H1 (cell line): Measurements from ENCODE around the gene PAEP. TPM values are rescaled to one million over a fixed set of nuclear protein-coding genes. Genes with fewer than 3 reads are reported as not detected.

Experiments
- CTCF ChIA-PET: fragments of 300-600 bp; sonication (Branson Sonifier 250); formaldehyde crosslinking; loops from one replicate; lab custom pipeline; 2021; ENCODE audit not compliant: partially characterized antibody; lab: Charles Lee
- POLR2A ChIA-PET: fragments of 300-600 bp; sonication (Branson Sonifier 250); formaldehyde crosslinking; loops from one replicate; lab custom pipeline; 2021; ENCODE audit warnings: inconsistent platforms; ENCODE audit not compliant: partially characterized antibody; lab: Charles Lee
- DNase-seq, 2 experiments: peaks; one replicate each; pipeline versions ENCODE4 v3.0.0 to v3.0.0-alpha.2; 2010 to 2022; ENCODE audit warnings: low spot score in 2 of 2, low read depth in 1 of 2, mixed read lengths in 1 of 2
- FAIRE-seq: peaks from 2 replicates; lab custom pipeline; 2011; peaks lifted over from hg19 to GRCh38; lab: Jason Lieb, UNC
- H2AFZ ChIP-seq: 2 replicates; pipeline ENCODE4 v1.8.1; 2012; ENCODE audit warnings: low read length, inconsistent platforms
- H2AK5ac ChIP-seq: 2 replicates; pipeline ENCODE4 v1.6.1; 2013; ENCODE audit warnings: low read depth, low read length
- H2BK120ac ChIP-seq: replicated peaks from 2 replicates; pipeline ENCODE3; 2013; ENCODE audit warnings: low read depth, low read length, inconsistent platforms
- H2BK12ac ChIP-seq: 2 replicates; pipeline ENCODE4 v1.6.1; 2013; ENCODE audit warnings: low read depth, low read length
- H2BK15ac ChIP-seq: 2 replicates; pipeline ENCODE4 v1.6.1; 2013; ENCODE audit warnings: low read length
- H2BK20ac ChIP-seq: 2 replicates; pipeline ENCODE4 v1.6.1; 2013; ENCODE audit warnings: low read length
- H2BK5ac ChIP-seq: 2 replicates; pipeline ENCODE4 v1.6.1; 2013; ENCODE audit warnings: low read depth, low read length
- H3K14ac ChIP-seq: 2 replicates; pipeline ENCODE4 v1.6.1; 2013; ENCODE audit warnings: inconsistent platforms; ENCODE audit not compliant: insufficient read length
- H3K18ac ChIP-seq: 2 replicates; pipeline ENCODE4 v1.6.1; 2013; ENCODE audit warnings: low read length; ENCODE audit errors: extremely low read depth
- H3K23ac ChIP-seq: 2 replicates; pipeline ENCODE4 v1.6.1; 2013; ENCODE audit warnings: inconsistent platforms; ENCODE audit not compliant: insufficient read length
- H3K23me2 ChIP-seq: 2 replicates; pipeline ENCODE4 v1.6.1; 2013; ENCODE audit warnings: low read depth, low read length
- H3K27ac ChIP-seq: 2 replicates; pipeline ENCODE4 v1.6.1; 2011; ENCODE audit warnings: low read depth, low read length, inconsistent platforms
- H3K27me3 ChIP-seq, 4 experiments: replicated peaks in 1 of 4; 1 replicate in 1 of 4; 2 replicates in 3 of 4; pipeline versions ENCODE4 v1.6.1 to v1.8.1; 2011 to 2013; ENCODE audit warnings: low read length in 3 of 4, mild to moderate bottlenecking in 3 of 4, inconsistent platforms in 2 of 4, mixed read lengths in 2 of 4, moderate library complexity in 1 of 4; ENCODE audit not compliant: control insufficient read depth in 3 of 4, insufficient read depth in 3 of 4; ENCODE audit errors: extremely low read depth in 1 of 4
- H3K36me3 ChIP-seq, 4 experiments: 2 replicates each; pipeline versions ENCODE4 v1.6.1 to v1.8.1; 2011 to 2013; ENCODE audit warnings: mild to moderate bottlenecking in 4 of 4, low read length in 3 of 4, moderate library complexity in 2 of 4, control low read depth in 1 of 4, inconsistent platforms in 1 of 4; ENCODE audit not compliant: insufficient read depth in 4 of 4, control insufficient read depth in 2 of 4
- H3K4ac ChIP-seq: replicated peaks from 2 replicates; pipeline ENCODE3; 2013; ENCODE audit warnings: low read length, low read depth, mixed read lengths, inconsistent platforms; ENCODE audit not compliant: insufficient read length
- H3K4me1 ChIP-seq, 4 experiments: replicated peaks in 1 of 4; 1 replicate in 1 of 4; 2 replicates in 3 of 4; pipeline versions ENCODE4 v1.6.1 to v1.8.1; 2011 to 2013; ENCODE audit warnings: low read length in 3 of 4, inconsistent platforms in 2 of 4, mixed read lengths in 1 of 4; ENCODE audit not compliant: insufficient read depth in 4 of 4, control insufficient read depth in 3 of 4
- H3K4me2 ChIP-seq, 2 experiments: 2 replicates each; pipeline versions ENCODE4 v1.6.1 to v1.8.1; 2011 to 2013; ENCODE audit warnings: low read depth in 2 of 2, low read length in 2 of 2, control low read depth in 1 of 2, inconsistent platforms in 1 of 2, mild to moderate bottlenecking in 1 of 2; ENCODE audit not compliant: insufficient read depth in 1 of 2
- H3K4me3 ChIP-seq, 4 experiments: fragments of 200-600, 300-600 bp in 1 of 4; sonication (generic), shearing (Covaris generic), sonication (Bioruptor Twin) in 1 of 4; 2 replicates each; pipeline versions ENCODE4 v1.5.1 to v1.8.1; 2011 to 2016; ENCODE audit warnings: low read length in 4 of 4, low read depth in 3 of 4, control low read depth in 2 of 4, inconsistent platforms in 2 of 4, mild to moderate bottlenecking in 2 of 4, mixed read lengths in 1 of 4, moderate library complexity in 1 of 4; ENCODE audit not compliant: insufficient read depth in 2 of 4; ENCODE audit errors: extremely low read depth in 1 of 4
- H3K56ac ChIP-seq: replicated peaks from 2 replicates; pipeline ENCODE3; 2013; ENCODE audit warnings: low read depth, mild to moderate bottlenecking, mixed read lengths, low read length, inconsistent platforms; ENCODE audit not compliant: insufficient read length
- H3K79me1 ChIP-seq: 2 replicates; pipeline ENCODE4 v1.6.1; 2013; ENCODE audit warnings: low read depth, low read length, control low read depth
- H3K79me2 ChIP-seq, 2 experiments: 2 replicates each; pipeline versions ENCODE4 v1.6.1 to v1.8.1; 2012 to 2013; ENCODE audit warnings: low read length in 2 of 2, mild to moderate bottlenecking in 2 of 2, inconsistent platforms in 1 of 2; ENCODE audit not compliant: insufficient read depth in 2 of 2, control insufficient read depth in 1 of 2
- H3K9ac ChIP-seq, 4 experiments: replicated peaks in 1 of 4; 1 replicate in 1 of 4; 2 replicates in 3 of 4; pipeline versions ENCODE4 v1.6.1 to v1.8.1; 2011 to 2013; ENCODE audit warnings: low read depth in 3 of 4, low read length in 3 of 4, control low read depth in 2 of 4, mild to moderate bottlenecking in 2 of 4, moderate library complexity in 2 of 4, inconsistent platforms in 1 of 4; ENCODE audit errors: extremely low read depth in 1 of 4
- H3K9me3 ChIP-seq, 2 experiments: 2 replicates each; pipeline versions ENCODE4 v1.6.1 to v1.8.1; 2012 to 2013; ENCODE audit warnings: mild to moderate bottlenecking in 2 of 2, moderate library complexity in 2 of 2, control low read depth in 1 of 2, inconsistent platforms in 1 of 2, low read depth in 1 of 2, low read length in 1 of 2, mixed read lengths in 1 of 2; ENCODE audit not compliant: insufficient read depth in 2 of 2
- H4K20me1 ChIP-seq, 2 experiments: replicated peaks in 1 of 2; 2 replicates each; pipeline versions ENCODE3 to v1.8.1; 2011 to 2013; ENCODE audit warnings: inconsistent platforms in 2 of 2, low read length in 2 of 2, mild to moderate bottlenecking in 1 of 2; ENCODE audit not compliant: insufficient read depth in 2 of 2, control insufficient read depth in 1 of 2
- H4K5ac ChIP-seq: 2 replicates; pipeline ENCODE4 v1.6.1; 2013; ENCODE audit warnings: low read length, low read depth, mixed read lengths, inconsistent platforms; ENCODE audit not compliant: insufficient read length
- H4K8ac ChIP-seq: 2 replicates; pipeline ENCODE4 v1.8.0; 2013; ENCODE audit warnings: mild to moderate bottlenecking, moderate library complexity, low read length, inconsistent platforms; ENCODE audit not compliant: insufficient read depth; ENCODE audit errors: extremely low read depth
- H4K91ac ChIP-seq: replicated peaks from 2 replicates; pipeline ENCODE3; 2013; ENCODE audit warnings: low read length, mixed read lengths, inconsistent platforms; ENCODE audit not compliant: insufficient read length
- ASH2L ChIP-seq: fragments of 200-600, 300-600 bp; sonication (generic); IDR thresholded peaks from one replicate; pipeline ENCODE4 v1.7.1; 2017; ENCODE audit warnings: low read length
- BRCA1 ChIP-seq: IDR thresholded peaks from 2 replicates; pipeline ENCODE4 v1.6.1; 2012; ENCODE audit warnings: low read depth, low read length, improper control_type of control experiment
- CBX5 ChIP-seq: fragments of 300-800, 300-1000 bp; sonication (generic); IDR thresholded peaks from 2 replicates; pipeline ENCODE4 v1.7.1; 2016; ENCODE audit warnings: antibody characterized with exemption, low read length, low read depth
- CBX8 ChIP-seq: fragments of 300-800, 300-1000 bp; sonication (generic); IDR thresholded peaks from 2 replicates; pipeline ENCODE4 v1.7.1; 2016; ENCODE audit warnings: low read depth, low read length, borderline replicate concordance
- MAX ChIP-seq: IDR thresholded peaks from 2 replicates; pipeline ENCODE4 v1.6.1; 2012; ENCODE audit warnings: inconsistent platforms
- POLR2AphosphoS5 ChIP-seq: IDR thresholded peaks from 2 replicates; pipeline ENCODE4 v1.6.1; 2011; ENCODE audit warnings: low read depth, low read length
- RAD21 ChIP-seq, 2 experiments: IDR thresholded peaks in 1 of 2; conservative IDR thresholded peaks in 1 of 2; 2 replicates each; pipeline ENCODE4 v1.6.1; 2011; ENCODE audit warnings: low read depth in 2 of 2, low read length in 2 of 2, improper control_type of control experiment in 1 of 2, inconsistent platforms in 1 of 2, mild to moderate bottlenecking in 1 of 2, moderate library complexity in 1 of 2
- ZNF274 ChIP-seq: IDR thresholded peaks from 2 replicates; pipeline ENCODE4 v1.7.0; 2012; ENCODE audit warnings: low read length, borderline replicate concordance; ENCODE audit errors: extremely low read depth
- WGBS, 2 experiments: shearing (Covaris generic) in 1 of 2; methylation state at CpG; one replicate each; pipeline versions ENCODE4 v1.1.6 to v1.1.7; 2013 to 2015; ENCODE audit warnings: low lambda C conversion rate in 2 of 2, mixed read lengths in 2 of 2, inconsistent platforms in 1 of 2, low coverage in 1 of 2, missing lambda C conversion rate in 1 of 2; ENCODE audit not compliant: insufficient replicate concordance in 2 of 2, insufficient coverage in 1 of 2, insufficient read length in 1 of 2; ENCODE audit errors: extremely low coverage in 1 of 2, missing lambda C conversion rate in 1 of 2; 5-methylcytosine and 5-hydroxymethylcytosine counted together
- polyA plus RNA-seq, 7 experiments: library from polyadenylated mRNA; depleted of rRNA in 3 of 7; stranded (reverse) in 5 of 7; unstranded in 2 of 7; fragments of >200 nt in 5 of 7; fragments of 200-250 nt in 2 of 7; gene quantifications; 1 replicate in 5 of 7; 2 replicates in 1 of 7; 4 replicates in 1 of 7; pipeline versions ENCODE4 v1.2.1 to v1.2.3, GENCODE V29; 2011 to 2013; ENCODE audit warnings: missing spikeins in 2 of 7, mixed read lengths in 2 of 7
- total RNA-seq: library from RNA; stranded (reverse); fragmentation: NEBNext Ultra II Directional; extraction: Animal tissue kit (Norgen Biotek cat#: 25700); gene quantifications from 2 replicates; pipeline ENCODE4 v1.2.1, GENCODE V29; 2021
- TF ChIP-seq, protein P1 (sequence below): IDR thresholded peaks from 2 replicates; pipeline ENCODE4 v1.6.1; 2012; ENCODE audit warnings: inconsistent platforms

The PAEP gene
- total and polyA plus RNA-seq, 2 of the 8 experiments (the other 6 are each of a cell fraction or from before 2014, with no cell fraction given) = not detected

DNA sequence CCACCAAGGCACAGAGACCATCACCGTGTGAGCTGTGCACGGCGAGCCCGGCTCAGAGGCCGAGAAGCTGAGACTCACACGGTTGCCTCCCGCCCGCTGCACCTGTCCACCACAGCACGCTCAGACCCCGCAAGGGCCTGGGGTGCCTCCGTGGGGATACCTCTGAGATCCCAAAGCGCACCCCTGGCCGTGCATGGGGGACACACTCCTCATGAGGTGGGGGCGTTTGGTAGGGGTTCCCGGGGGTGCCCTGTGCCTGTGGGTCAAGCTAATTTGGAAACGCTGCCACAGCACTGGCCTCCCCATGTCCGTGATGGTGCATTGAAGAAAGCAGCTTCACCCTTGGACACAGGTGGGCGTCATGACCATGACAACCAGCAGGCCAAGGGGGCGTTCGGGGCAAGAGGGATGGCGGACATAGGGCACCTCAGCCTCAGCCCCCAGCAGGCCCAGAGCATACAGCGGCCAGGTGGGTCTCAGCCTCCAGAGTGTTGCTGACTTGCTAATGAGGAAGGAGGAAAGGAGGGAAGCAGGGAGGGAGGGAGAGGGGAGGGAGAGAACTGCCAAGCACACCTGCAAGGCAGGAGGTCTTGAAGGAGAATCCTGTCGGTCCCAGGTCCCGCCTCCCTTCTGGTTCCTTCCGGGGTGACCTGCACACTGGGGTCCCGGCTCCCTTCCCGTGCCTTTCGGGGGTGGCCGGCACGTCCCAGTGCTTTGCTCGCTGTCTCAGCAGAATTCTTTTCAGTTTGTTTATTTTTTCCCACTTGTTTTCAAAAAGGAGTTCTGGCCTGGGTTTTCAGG is 43.1 kb downstream of the PAEP start:
- ChIA-PET CTCF (interaction anchor here (0.5 to 8.0 kb wide), 36 partner anchors 10 to 1369 kb away, joined by 3 to 59 read pairs (median 6); a partner anchor contains a TSS), POLR2A (interaction anchor here (1.0 kb wide), 1 partner anchor 195 kb away, joined by 3 read pairs; no protein-coding TSS in a partner anchor)
- no peak overlapping the region for H3K9ac ChIP-seq
- H3K23me2 ChIP-seq = no peaks in the 10 kb centered on the region
- no peak overlapping the region for H2AFZ ChIP-seq
- H2AK5ac ChIP-seq = no peak overlapping the region
- no peak overlapping the region for H2BK5ac ChIP-seq
- H3K14ac ChIP-seq = no peak overlapping the region
- no peak overlapping the region for H4K8ac ChIP-seq
- H3K79me1 ChIP-seq = no peaks in the 10 kb centered on the region
- H4K5ac ChIP-seq = no peak overlapping the region
- H3K4me3 ChIP-seq = no peak overlapping the region; a peak in 1 of 8 replicates
- H3K27ac ChIP-seq = no peak overlapping the region
- peaks cover 0 to 8% (median 3%) of the 10 kb centered on the region in 4 experiments; a peak in 4 of 7 replicates for H3K4me1 ChIP-seq
- H2BK120ac ChIP-seq = no peak overlapping the region
- H2BK15ac ChIP-seq = no peak overlapping the region
- no peak for FAIRE-seq
- 82% methylated on average over 27 of the region's 31 CpGs; no CpG with 5 or more reads in 1 of the 2 experiments for WGBS, 2 experiments
- H4K20me1 ChIP-seq = no peaks in the 10 kb centered on the region
- no peaks in the 10 kb centered on the region for H3K36me3 ChIP-seq
- no peak overlapping the region for H3K18ac ChIP-seq
- H3K4me2 ChIP-seq = no peak overlapping the region
- peak in 1 of 2 experiments; percentile 47 for DNase-seq
- no peaks in the 10 kb centered on the region for H3K27me3 ChIP-seq
- H3K56ac ChIP-seq = no peak overlapping the region
- no peak overlapping the region for H3K4ac ChIP-seq
- H3K79me2 ChIP-seq = no peaks in the 10 kb centered on the region
- no peaks in the 10 kb centered on the region for H3K9me3 ChIP-seq
- H3K23ac ChIP-seq = no peak overlapping the region
- H4K91ac ChIP-seq = peak overlapping the region; percentile 55
- TF ChIP-seq CBX8 (no peak), BRCA1 (no peak), ASH2L (no peak), MAX (peak; percentile 49; the same call in 1 of the 2 replicates), ZNF274 (no peak), RAD21 (IDR thresholded peaks at IDR 0.05 in 1 of 2, conservative IDR thresholded peaks at IDR 0.05 in 1 of 2; ENCODE audit: low read depth in 2 of 2, low read length in 2 of 2) (no peak), CBX5 (no peak), POLR2AphosphoS5 (no peak)
- TF ChIP-seq, protein P1, sequence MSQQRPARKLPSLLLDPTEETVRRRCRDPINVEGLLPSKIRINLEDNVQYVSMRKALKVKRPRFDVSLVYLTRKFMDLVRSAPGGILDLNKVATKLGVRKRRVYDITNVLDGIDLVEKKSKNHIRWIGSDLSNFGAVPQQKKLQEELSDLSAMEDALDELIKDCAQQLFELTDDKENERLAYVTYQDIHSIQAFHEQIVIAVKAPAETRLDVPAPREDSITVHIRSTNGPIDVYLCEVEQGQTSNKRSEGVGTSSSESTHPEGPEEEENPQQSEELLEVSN = peak; percentile 78
- peak overlapping the region; percentile 75; the same call in 1 of the 2 replicates for H2BK12ac ChIP-seq
- H2BK20ac ChIP-seq = no peak overlapping the region
